GM12878 (cell line): ENCODE results near the gene SLC35B4.

Experiments
- BHLHE40 ChIP-seq, 2 experiments: fragments of 450-650 bp in 1 of 2; IDR thresholded peaks; 2 replicates each; pipeline ENCODE4 v1.6.1; 2011 to 2017; ENCODE audit warnings: low read depth in 2 of 2, borderline replicate concordance in 1 of 2, improper control_type of control experiment in 1 of 2, low read length in 1 of 2, mild to moderate bottlenecking in 1 of 2
- CBFB ChIP-seq: IDR thresholded peaks from 2 replicates; pipeline ENCODE4 v1.6.1; 2016; ENCODE audit warnings: antibody characterized with exemption, low read depth
- CHD1 ChIP-seq: IDR thresholded peaks from 2 replicates; pipeline ENCODE4 v1.6.1; 2012; ENCODE audit warnings: low read depth, low read length, improper control_type of control experiment
- EZH2 ChIP-seq: IDR thresholded peaks from 2 replicates; pipeline ENCODE4 v1.6.1; 2012; ENCODE audit warnings: low read depth, mild to moderate bottlenecking, control low read depth, inconsistent platforms, low read length, borderline replicate concordance; ENCODE audit not compliant: control insufficient read depth
- FOS ChIP-seq: IDR thresholded peaks from 3 replicates; pipeline ENCODE4 v1.6.1; 2011; ENCODE audit warnings: borderline replicate concordance; ENCODE audit not compliant: insufficient read length; ENCODE audit errors: extremely low read depth
- RAD21 ChIP-seq: IDR thresholded peaks from 2 replicates; pipeline ENCODE4 v1.6.1; 2011; ENCODE audit warnings: mild to moderate bottlenecking, low read depth, low read length, moderate library complexity; ENCODE audit not compliant: insufficient read depth
- SP1 ChIP-seq: IDR thresholded peaks from one replicate; pipeline ENCODE4 v1.6.1; 2011; ENCODE audit warnings: low read depth, low read length
- SUZ12 ChIP-seq: fragments of 200-600 bp; sonication (generic); IDR thresholded peaks from one replicate; pipeline ENCODE4 v1.6.1; 2018; ENCODE audit warnings: antibody characterized with exemption, mild to moderate bottlenecking; ENCODE audit not compliant: unreplicated experiment
- ZNF24 ChIP-seq: fragments of 450-650 bp; IDR thresholded peaks from 2 replicates; pipeline ENCODE4 v1.6.1; 2017; ENCODE audit warnings: antibody characterized with exemption, mild to moderate bottlenecking
- TF ChIP-seq, protein P1 (sequence below): fragments of 450-650 bp; IDR thresholded peaks from 2 replicates; pipeline ENCODE4 v1.6.1; 2017; ENCODE audit warnings: mild to moderate bottlenecking
- TF ChIP-seq, protein P2 (sequence below), 3 experiments: IDR thresholded peaks in 2 of 3; conservative IDR thresholded peaks in 1 of 3; 2 replicates each; pipeline ENCODE4 v1.5.1; 2011; ENCODE audit warnings: low read depth in 3 of 3, low read length in 3 of 3, mild to moderate bottlenecking in 3 of 3, control low read depth in 2 of 3, moderate library complexity in 2 of 3, inconsistent platforms in 1 of 3, mixed read lengths in 1 of 3; ENCODE audit not compliant: control insufficient read depth in 2 of 3, insufficient read depth in 1 of 3; ENCODE audit errors: extremely low read depth in 1 of 3
- TF ChIP-seq, protein P3 (sequence below): IDR thresholded peaks from 2 replicates; pipeline ENCODE4 v1.6.1; 2012; ENCODE audit warnings: low read depth, low read length, improper control_type of control experiment
- TF ChIP-seq, protein P4 (sequence below): IDR thresholded peaks from 2 replicates; pipeline ENCODE4 v1.6.1; 2012; ENCODE audit warnings: improper control_type of control experiment, low read depth, low read length; ENCODE audit not compliant: insufficient replicate concordance

DNA sequence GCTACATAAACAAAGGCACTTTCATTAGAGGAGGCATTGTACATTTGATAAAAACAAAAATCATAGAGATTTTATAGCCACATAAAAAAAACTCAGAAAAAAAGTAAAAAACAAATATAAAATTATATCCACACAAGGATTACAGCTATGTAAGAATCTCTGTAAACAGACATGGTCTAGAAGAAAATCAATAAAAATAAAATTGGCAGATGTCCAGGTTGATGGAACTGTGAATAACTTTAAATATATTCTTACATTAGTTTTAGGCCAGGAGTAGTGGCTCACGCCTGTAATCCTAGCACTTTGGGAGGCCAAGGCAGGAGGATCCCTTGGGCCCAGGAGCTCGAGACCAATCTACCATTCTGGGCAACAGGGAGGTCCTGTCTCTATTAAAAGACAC lies 19.2 kb downstream of the SLC35B4 start:
- TF ChIP-seq, protein P1, sequence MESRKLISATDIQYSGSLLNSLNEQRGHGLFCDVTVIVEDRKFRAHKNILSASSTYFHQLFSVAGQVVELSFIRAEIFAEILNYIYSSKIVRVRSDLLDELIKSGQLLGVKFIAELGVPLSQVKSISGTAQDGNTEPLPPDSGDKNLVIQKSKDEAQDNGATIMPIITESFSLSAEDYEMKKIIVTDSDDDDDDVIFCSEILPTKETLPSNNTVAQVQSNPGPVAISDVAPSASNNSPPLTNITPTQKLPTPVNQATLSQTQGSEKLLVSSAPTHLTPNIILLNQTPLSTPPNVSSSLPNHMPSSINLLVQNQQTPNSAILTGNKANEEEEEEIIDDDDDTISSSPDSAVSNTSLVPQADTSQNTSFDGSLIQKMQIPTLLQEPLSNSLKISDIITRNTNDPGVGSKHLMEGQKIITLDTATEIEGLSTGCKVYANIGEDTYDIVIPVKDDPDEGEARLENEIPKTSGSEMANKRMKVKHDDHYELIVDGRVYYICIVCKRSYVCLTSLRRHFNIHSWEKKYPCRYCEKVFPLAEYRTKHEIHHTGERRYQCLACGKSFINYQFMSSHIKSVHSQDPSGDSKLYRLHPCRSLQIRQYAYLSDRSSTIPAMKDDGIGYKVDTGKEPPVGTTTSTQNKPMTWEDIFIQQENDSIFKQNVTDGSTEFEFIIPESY = no peak
- TF ChIP-seq ZNF24 (no peak), RAD21 (no peak), CBFB (no peak), SUZ12 (no peak), BHLHE40 (IDR thresholded peaks at IDR 0.05; ENCODE audit: borderline replicate concordance in 1 of 2, low read depth in 2 of 2, low read length in 1 of 2) (no peak), CHD1 (no peak), EZH2 (no peak), FOS (no peak), SP1 (no peak)
- TF ChIP-seq, protein P2, sequence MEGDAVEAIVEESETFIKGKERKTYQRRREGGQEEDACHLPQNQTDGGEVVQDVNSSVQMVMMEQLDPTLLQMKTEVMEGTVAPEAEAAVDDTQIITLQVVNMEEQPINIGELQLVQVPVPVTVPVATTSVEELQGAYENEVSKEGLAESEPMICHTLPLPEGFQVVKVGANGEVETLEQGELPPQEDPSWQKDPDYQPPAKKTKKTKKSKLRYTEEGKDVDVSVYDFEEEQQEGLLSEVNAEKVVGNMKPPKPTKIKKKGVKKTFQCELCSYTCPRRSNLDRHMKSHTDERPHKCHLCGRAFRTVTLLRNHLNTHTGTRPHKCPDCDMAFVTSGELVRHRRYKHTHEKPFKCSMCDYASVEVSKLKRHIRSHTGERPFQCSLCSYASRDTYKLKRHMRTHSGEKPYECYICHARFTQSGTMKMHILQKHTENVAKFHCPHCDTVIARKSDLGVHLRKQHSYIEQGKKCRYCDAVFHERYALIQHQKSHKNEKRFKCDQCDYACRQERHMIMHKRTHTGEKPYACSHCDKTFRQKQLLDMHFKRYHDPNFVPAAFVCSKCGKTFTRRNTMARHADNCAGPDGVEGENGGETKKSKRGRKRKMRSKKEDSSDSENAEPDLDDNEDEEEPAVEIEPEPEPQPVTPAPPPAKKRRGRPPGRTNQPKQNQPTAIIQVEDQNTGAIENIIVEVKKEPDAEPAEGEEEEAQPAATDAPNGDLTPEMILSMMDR (IDR thresholded peaks at IDR 0.05 in 2 of 3, conservative IDR thresholded peaks at IDR 0.05 in 1 of 3; ENCODE audit: control insufficient read depth in 2 of 3, extremely low read depth in 1 of 3, insufficient read depth in 1 of 3, low read depth in 3 of 3, low read length in 3 of 3) = no peak
- TF ChIP-seq, protein P3, sequence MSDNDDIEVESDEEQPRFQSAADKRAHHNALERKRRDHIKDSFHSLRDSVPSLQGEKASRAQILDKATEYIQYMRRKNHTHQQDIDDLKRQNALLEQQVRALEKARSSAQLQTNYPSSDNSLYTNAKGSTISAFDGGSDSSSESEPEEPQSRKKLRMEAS = no peak
- TF ChIP-seq, protein P4, sequence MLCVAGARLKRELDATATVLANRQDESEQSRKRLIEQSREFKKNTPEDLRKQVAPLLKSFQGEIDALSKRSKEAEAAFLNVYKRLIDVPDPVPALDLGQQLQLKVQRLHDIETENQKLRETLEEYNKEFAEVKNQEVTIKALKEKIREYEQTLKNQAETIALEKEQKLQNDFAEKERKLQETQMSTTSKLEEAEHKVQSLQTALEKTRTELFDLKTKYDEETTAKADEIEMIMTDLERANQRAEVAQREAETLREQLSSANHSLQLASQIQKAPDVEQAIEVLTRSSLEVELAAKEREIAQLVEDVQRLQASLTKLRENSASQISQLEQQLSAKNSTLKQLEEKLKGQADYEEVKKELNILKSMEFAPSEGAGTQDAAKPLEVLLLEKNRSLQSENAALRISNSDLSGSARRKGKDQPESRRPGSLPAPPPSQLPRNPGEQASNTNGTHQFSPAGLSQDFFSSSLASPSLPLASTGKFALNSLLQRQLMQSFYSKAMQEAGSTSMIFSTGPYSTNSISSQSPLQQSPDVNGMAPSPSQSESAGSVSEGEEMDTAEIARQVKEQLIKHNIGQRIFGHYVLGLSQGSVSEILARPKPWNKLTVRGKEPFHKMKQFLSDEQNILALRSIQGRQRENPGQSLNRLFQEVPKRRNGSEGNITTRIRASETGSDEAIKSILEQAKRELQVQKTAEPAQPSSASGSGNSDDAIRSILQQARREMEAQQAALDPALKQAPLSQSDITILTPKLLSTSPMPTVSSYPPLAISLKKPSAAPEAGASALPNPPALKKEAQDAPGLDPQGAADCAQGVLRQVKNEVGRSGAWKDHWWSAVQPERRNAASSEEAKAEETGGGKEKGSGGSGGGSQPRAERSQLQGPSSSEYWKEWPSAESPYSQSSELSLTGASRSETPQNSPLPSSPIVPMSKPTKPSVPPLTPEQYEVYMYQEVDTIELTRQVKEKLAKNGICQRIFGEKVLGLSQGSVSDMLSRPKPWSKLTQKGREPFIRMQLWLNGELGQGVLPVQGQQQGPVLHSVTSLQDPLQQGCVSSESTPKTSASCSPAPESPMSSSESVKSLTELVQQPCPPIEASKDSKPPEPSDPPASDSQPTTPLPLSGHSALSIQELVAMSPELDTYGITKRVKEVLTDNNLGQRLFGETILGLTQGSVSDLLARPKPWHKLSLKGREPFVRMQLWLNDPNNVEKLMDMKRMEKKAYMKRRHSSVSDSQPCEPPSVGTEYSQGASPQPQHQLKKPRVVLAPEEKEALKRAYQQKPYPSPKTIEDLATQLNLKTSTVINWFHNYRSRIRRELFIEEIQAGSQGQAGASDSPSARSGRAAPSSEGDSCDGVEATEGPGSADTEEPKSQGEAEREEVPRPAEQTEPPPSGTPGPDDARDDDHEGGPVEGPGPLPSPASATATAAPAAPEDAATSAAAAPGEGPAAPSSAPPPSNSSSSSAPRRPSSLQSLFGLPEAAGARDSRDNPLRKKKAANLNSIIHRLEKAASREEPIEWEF = no peak
